Measurements from ENCODE around the gene FAM89B. TPM values are rescaled to one million over a fixed set of nuclear protein-coding genes. Genes with fewer than 3 reads are reported as not detected.

The FAM89B gene
- total RNA-seq, 2 experiments from 2014 or later, result 12.4 to 12.8 TPM

- Mint-ChIP-seq H3K27me3 (ENCODE audit: low read depth) (no peaks in the 10 kb centered on the region), H3K9me3 (no peaks in the 10 kb centered on the region), H3K4me1 (ENCODE audit: low read depth) (peaks cover 52% of the 10 kb centered on the region), H3K4me3 (peak overlapping the region; percentile 95), H3K27ac (peak overlapping the region; percentile 72), H3K36me3 (ENCODE audit: low read depth) (peaks cover 19% of the 10 kb centered on the region)
- peak; percentile 33 for DNase-seq
- CTCF ChIA-PET, result interaction anchor here (0.9 to 1.8 kb wide), 6 partner anchors 19 to 298 kb away, joined by 3 to 13 read pairs (median 4); partner anchors contain the start of gene FAM89B
- intact Hi-C loops (cut with micrococcal nuclease), result no loop called here
Measured at GRCh38 chr11:65613091-65613928, 41.0 kb downstream of the FAM89B start.

GRCh38 chr11:65615229-65615949, 43.1 kb downstream of the FAM89B start, which contains the start of gene PCNX3:
Gene PCNX3, plus strand, starts transcription at chr11:65615776. Its CDS starts 536 bp downstream, at chr11:65616312.
- intact Hi-C loops (cut with micrococcal nuclease), result loop anchor here (1.0 kb wide), 12 partner anchors 23 to 387 kb away; partner anchors contain the start of genes BANF1, CFL1, EIF1AD and FOSL1
- Mint-ChIP-seq H3K36me3 (ENCODE audit: low read depth) (peaks cover 23% of the 10 kb centered on the region), H3K27ac (peak within 1 kb of the TSS; percentile 98), H3K27me3 (ENCODE audit: low read depth) (no peaks in the 10 kb centered on the region), H3K9me3 (no peaks in the 10 kb centered on the region), H3K4me1 (ENCODE audit: low read depth) (peaks cover 54% of the 10 kb centered on the region), H3K4me3 (peak within 1 kb of the TSS; percentile 95)
- CTCF ChIA-PET, result interaction anchor here (0.7 to 1.5 kb wide), 10 partner anchors 21 to 201 kb away, joined by 3 to 6 read pairs (median 4); partner anchors contain the start of genes FAM89B and ZNRD2
- peak; percentile 100 for DNase-seq

- Mint-ChIP-seq H3K4me1 (ENCODE audit: low read depth) (peaks cover 47% of the 10 kb centered on the region), H3K27ac (peak overlapping the region; percentile 98), H3K27me3 (ENCODE audit: low read depth) (no peaks in the 10 kb centered on the region), H3K36me3 (ENCODE audit: low read depth) (peaks cover 22% of the 10 kb centered on the region), H3K4me3 (peak overlapping the region; percentile 95), H3K9me3 (no peaks in the 10 kb centered on the region)
- DNase-seq, result peak; percentile 38
- intact Hi-C loops (cut with micrococcal nuclease), result loop anchor here (1.0 kb wide), 12 partner anchors 22 to 386 kb away; partner anchors contain the start of genes BANF1, CFL1, EIF1AD and FOSL1
- CTCF ChIA-PET, result interaction anchor here (0.8 to 1.5 kb wide), 6 partner anchors 9 to 203 kb away, joined by 3 to 4 read pairs (median 3); partner anchors contain the start of gene FAM89B
Measured at GRCh38 chr11:65615950-65616574, 43.7 kb downstream of the FAM89B start.

- peak; percentile 50 for DNase-seq
- CTCF ChIA-PET, result interaction anchor here (0.7 to 1.1 kb wide), 4 partner anchors 9 to 203 kb away, joined by 3 to 4 read pairs (median 3); no protein-coding TSS in a partner anchor
- Mint-ChIP-seq H3K4me3 (peak overlapping the region; percentile 89), H3K36me3 (ENCODE audit: low read depth) (peaks cover 25% of the 10 kb centered on the region), H3K4me1 (ENCODE audit: low read depth) (peaks cover 42% of the 10 kb centered on the region), H3K27me3 (ENCODE audit: low read depth) (no peaks in the 10 kb centered on the region), H3K9me3 (no peaks in the 10 kb centered on the region), H3K27ac (peak overlapping the region; percentile 87)
- intact Hi-C loops (cut with micrococcal nuclease), result no loop called here
Measured at GRCh38 chr11:65616575-65617001, 44.2 kb downstream of the FAM89B start.

- intact Hi-C loops (cut with micrococcal nuclease), result no loop called here
- Mint-ChIP-seq H3K4me1 (ENCODE audit: low read depth) (peaks cover 37% of the 10 kb centered on the region), H3K36me3 (ENCODE audit: low read depth) (peaks cover 23% of the 10 kb centered on the region), H3K9me3 (no peaks in the 10 kb centered on the region), H3K27me3 (ENCODE audit: low read depth) (no peaks in the 10 kb centered on the region), H3K27ac (peak overlapping the region; percentile 87), H3K4me3 (peak overlapping the region; percentile 89)
- CTCF ChIA-PET, result interaction anchor here (0.7 to 1.1 kb wide), 3 partner anchors 8 to 152 kb away, joined by 3 to 4 read pairs (median 3); no protein-coding TSS in a partner anchor
- DNase-seq, result no peak
Measured at GRCh38 chr11:65617136-65617850, 45.0 kb downstream of the FAM89B start.

- Mint-ChIP-seq H3K36me3 (ENCODE audit: low read depth) (peaks cover 21% of the 10 kb centered on the region), H3K4me3 (no peak overlapping the region), H3K9me3 (no peaks in the 10 kb centered on the region), H3K27me3 (ENCODE audit: low read depth) (no peaks in the 10 kb centered on the region), H3K27ac (peak overlapping the region; percentile 24), H3K4me1 (ENCODE audit: low read depth) (peaks cover 29% of the 10 kb centered on the region)
- no peak for DNase-seq
- CTCF ChIA-PET, result no interaction called here
- intact Hi-C loops (cut with micrococcal nuclease), result no loop called here
Measured at GRCh38 chr11:65617990-65618751, 45.8 kb downstream of the FAM89B start.

GRCh38 chr11:65618763-65619162, 46.4 kb downstream of the FAM89B start:
- CTCF ChIA-PET, result no interaction called here
- no peaks in the 10 kb centered on the region for H3K9me3 Mint-ChIP-seq

GRCh38 chr11:65619281-65619928, 47.1 kb downstream of the FAM89B start:
- CTCF ChIA-PET, result no interaction called here
- H3K4me3 Mint-ChIP-seq, result no peak overlapping the region
- H3K27ac Mint-ChIP-seq, result no peak overlapping the region

More at GRCh38 chr11:65618763-65619162, 46.4 kb downstream of the FAM89B start:
- intact Hi-C loops (cut with micrococcal nuclease), result no loop called here
- Mint-ChIP-seq H3K4me1 (ENCODE audit: low read depth) (peaks cover 27% of the 10 kb centered on the region), H3K36me3 (ENCODE audit: low read depth) (peaks cover 21% of the 10 kb centered on the region), H3K27ac (no peak overlapping the region), H3K4me3 (no peak overlapping the region), H3K27me3 (ENCODE audit: low read depth) (no peaks in the 10 kb centered on the region)
- no peak for DNase-seq

GRCh38 chr11:65620666-65621065, 48.3 kb downstream of the FAM89B start:
- Mint-ChIP-seq H3K4me1 (ENCODE audit: low read depth) (peaks cover 30% of the 10 kb centered on the region), H3K9me3 (no peaks in the 10 kb centered on the region), H3K27me3 (ENCODE audit: low read depth) (no peaks in the 10 kb centered on the region), H3K4me3 (no peak overlapping the region), H3K27ac (no peak overlapping the region), H3K36me3 (ENCODE audit: low read depth) (peaks cover 27% of the 10 kb centered on the region)
- intact Hi-C loops (cut with micrococcal nuclease), result no loop called here
- CTCF ChIA-PET, result no interaction called here
- DNase-seq, result no peak

More at GRCh38 chr11:65619281-65619928, 47.1 kb downstream of the FAM89B start:
- peaks cover 25% of the 10 kb centered on the region for H3K36me3 Mint-ChIP-seq (ENCODE audit: low read depth)
- intact Hi-C loops (cut with micrococcal nuclease), result no loop called here
- no peaks in the 10 kb centered on the region for H3K27me3 Mint-ChIP-seq (ENCODE audit: low read depth)
- DNase-seq, result no peak
- no peaks in the 10 kb centered on the region for H3K9me3 Mint-ChIP-seq
- H3K4me1 Mint-ChIP-seq (ENCODE audit: low read depth), result peaks cover 27% of the 10 kb centered on the region

- H3K9me3 Mint-ChIP-seq, result no peaks in the 10 kb centered on the region
- peaks cover 32% of the 10 kb centered on the region for H3K4me1 Mint-ChIP-seq (ENCODE audit: low read depth)
- no peak overlapping the region for H3K4me3 Mint-ChIP-seq
- H3K27ac Mint-ChIP-seq, result no peak overlapping the region
- CTCF ChIA-PET, result no interaction called here
- no peak for DNase-seq
- intact Hi-C loops (cut with micrococcal nuclease), result no loop called here
- no peaks in the 10 kb centered on the region for H3K27me3 Mint-ChIP-seq (ENCODE audit: low read depth)
- H3K36me3 Mint-ChIP-seq (ENCODE audit: low read depth), result peaks cover 30% of the 10 kb centered on the region
Measured at GRCh38 chr11:65621460-65621859, 49.1 kb downstream of the FAM89B start.

All from activated naive CD4-positive, alpha-beta T cell treated with anti-CD3 and anti-CD28 coated beads for 36 hours (primary cell).